GF-D8 (cell line): Measurements from ENCODE around the gene FGFBP3.
"Not testable (repeated sequence)": the region's sequence is repeated elsewhere in the genome, so short reads cannot be mapped to it uniquely, and the experiment has no call there.

ENCODE experiments used
- DNase-seq: peaks from one replicate; lab custom pipeline; 2025; lab: John Stamatoyannopoulos, UW

FGFBP3 gene

DNA sequence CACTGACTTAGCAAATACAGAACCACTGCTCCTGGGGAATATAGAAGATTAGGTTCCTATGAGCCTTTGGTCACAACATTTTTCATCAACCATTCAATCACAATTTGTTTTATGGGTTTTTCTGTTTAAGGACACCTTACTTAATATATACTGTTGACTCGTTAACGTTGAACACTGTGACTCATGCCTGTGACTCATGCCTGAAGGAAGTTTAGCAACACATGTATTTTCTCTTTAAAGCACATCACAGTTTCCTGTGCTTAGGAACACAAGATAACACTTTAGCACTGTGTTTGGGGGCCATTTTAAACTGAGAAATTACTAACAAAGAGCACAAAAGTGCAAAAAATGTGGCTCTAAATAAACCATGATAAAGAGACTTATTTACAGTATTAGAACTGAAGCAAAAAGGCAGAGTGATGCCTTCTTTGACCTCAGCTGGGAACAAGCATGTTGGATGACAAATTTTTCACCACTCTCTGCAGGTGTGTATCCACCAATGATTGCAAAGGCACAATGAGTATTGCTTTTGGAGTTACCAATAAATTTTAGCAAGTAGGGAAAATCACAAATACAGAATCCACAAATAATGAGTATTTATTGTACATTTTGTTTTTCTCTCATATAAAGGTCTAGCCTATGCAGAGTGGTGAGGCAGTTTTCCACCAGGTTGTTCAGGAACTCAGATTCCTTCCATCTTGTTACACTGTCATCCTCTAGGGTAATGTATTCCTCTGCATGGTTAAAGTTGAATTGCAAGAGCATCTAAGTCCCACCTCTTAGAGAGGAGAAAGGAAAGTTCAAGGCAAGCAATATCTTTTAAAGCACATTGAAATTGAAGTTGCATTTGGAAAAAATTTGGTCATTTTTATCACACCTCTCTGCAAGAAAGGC is 7.3 kb downstream of the FGFBP3 start:
- peak; percentile 96 for DNase-seq

DNA sequence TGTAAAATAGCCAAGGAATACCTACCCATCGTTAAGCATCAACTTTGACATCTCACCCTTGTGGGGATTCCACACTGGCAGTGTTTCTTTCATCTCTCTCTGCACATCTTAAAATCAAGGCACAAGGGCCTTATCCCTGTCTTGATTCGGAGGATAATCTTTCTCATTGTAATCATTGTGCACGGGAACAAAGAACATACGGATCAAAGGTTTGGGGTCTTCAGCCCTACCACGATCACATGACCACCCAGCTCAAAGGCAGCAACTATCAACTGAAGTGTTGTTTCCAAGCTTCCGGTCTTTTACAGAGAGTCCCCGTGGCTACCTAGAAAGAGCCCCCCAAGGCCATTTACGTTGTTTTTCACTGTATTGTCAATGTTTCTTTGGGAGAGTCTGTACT is 11.9 kb downstream of the FGFBP3 start:
- DNase-seq = no peak

DNA sequence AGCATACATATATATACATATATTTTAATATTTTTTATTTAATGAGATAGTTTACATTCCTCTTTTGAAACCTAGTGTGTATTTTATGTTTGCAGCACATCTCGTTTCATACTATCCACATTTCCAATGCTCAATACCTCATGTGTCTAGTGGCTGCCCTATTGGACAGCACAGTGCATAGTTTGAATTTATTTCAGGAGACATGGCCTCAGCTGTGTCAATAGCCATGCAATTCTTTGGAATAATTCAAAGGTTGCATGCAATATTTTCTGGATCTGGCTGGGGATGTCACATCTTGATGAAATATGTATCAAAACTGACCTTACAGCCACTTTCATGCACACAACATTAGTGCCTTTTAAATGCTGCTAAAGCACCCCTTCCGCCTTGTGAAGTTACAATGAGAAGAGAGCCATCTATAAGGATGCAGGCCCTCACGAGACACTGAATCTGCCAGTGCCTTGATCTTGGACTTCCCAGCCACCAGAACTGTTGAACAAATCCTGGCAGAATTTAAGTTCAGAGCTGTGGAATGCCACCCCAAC is 13.0 kb downstream of the FGFBP3 start:
- DNase-seq = no peak

DNA sequence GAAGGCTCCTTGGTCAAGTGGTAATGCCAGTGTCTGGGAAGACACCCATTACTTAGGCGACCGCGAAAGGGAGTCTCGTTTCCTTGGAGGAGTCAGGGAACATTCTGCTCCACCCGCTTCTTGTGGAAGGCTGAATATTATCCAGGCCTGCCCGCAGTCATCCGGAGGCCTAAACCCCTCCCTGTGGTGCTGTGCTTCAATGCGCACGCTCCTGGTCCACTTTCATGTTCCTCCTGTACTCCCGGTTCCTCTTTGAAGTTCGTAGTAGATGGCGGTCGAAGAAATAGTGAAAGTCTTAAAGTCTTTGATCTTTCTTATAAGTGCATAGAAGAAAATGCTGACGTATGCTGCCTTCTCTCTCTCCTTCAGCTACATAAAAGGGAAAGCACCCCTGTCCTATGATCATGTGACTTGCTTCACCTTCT is 15.0 kb downstream of the FGFBP3 start:
- DNase-seq = not testable (repeated sequence)

DNA sequence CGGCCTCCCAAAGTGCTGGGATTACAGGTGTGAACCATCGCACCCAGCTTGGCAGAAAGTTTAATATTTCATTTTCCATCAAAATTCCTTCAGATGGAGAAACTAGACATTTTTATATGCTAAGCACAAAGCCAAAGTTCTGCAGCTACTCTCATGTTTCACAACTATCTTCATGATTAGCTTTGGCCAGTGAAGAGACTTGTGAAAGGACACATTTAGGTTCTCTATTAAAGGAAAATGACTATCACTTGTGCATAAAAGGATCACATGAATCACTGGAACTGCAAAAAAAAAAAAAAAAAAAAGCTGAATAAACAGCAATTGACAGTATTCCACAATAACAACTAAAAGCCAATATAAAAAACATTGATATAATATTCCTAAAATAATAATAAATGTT is 16.2 kb downstream of the FGFBP3 start:
- no peak for DNase-seq

DNA sequence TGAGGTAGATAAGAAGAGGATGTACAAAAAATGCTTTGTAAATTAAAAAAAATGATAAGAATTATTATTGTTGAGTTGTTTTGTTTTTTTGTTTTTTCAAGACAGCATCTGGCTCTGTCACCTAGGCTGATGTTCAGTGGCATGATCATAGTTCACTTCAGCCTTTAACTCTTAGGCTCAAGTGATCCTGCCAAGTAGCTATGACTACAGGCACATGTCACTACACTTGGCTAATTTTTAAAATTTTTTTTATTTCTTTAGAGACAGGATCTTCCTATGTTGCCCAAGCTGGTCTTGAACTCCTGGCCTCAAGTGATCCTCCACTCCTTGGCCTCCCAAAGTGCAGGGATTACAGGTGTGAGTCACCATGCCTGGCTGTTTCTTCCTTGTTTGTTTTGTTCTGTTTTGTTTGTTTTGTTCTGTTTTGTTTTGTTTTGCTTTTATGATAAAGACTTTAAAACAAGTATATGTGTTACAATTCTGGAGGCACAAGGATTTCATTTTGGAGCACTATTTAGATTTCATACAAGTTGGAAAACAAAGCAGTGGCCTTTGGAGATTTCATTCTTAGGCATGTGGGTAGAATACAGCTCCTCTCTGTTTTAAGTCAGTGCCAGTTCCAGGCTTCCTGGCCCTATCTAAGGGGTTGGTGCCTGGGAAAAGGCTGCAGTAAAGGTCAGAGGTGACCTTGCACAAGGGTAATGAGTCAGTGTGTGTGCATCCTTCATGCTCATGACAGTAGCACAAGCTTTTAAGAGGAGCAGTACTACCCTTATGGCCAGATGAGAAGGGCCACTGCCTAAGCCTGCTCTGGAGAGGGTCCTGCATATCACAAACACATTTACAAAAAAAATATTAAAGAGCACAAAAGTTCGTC is 17.9 kb downstream of the FGFBP3 start:
- DNase-seq = no peak

DNA sequence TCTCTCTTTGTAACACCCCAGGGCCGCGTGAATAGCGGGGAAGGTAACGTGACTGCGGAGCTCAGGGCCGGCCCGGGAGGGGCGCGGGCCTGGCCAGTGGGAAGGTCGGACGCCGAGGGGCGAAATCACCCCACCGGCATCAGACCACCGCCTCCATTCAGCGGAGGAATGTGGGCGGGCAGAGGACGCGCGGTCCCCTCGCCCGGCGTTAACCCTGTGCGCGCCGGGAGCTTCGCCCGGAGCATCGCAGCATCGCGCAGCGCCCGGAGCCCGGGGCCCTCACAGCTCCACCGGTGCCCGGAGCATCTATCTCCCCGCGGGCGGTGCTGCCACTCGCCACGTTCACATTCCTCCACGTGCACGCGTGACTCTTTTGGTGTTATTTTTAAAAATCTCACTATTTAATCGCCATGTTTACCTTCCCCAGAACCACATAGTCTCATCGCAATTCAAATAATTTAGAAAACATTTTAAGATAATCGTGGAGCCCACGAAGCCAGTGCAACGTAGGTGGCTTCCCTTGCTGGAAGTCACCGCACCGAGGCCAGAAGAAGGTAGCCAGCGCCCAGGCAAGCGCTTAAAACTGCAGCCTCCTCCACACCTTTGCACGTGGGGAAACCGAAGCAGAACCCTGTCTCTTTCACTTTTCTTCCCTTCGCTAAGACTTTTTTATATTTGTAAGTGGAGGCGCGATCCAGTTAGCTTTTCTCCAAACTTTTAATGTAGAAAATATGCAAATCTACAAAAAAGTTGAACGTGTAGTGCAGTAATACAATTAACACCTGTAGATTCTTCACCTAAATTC is 21.8 kb downstream of the FGFBP3 start:
- DNase-seq = no peak

DNA sequence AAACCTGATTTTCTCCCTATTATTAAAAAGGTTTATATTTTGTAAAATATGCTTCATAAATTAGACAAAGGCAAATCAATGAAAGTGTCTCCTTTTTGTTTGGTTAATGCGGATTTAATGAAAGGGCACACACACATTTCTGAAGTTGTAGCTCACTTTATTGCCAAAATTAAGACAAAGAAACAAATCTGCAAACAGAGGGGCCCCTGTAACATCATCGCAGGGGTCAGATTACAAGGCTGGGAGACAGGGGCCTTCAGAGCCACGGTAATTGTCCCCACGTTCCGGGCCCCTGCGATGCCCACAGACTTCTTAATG is 22.4 kb downstream of the FGFBP3 start:
- DNase-seq = no peak

DNA sequence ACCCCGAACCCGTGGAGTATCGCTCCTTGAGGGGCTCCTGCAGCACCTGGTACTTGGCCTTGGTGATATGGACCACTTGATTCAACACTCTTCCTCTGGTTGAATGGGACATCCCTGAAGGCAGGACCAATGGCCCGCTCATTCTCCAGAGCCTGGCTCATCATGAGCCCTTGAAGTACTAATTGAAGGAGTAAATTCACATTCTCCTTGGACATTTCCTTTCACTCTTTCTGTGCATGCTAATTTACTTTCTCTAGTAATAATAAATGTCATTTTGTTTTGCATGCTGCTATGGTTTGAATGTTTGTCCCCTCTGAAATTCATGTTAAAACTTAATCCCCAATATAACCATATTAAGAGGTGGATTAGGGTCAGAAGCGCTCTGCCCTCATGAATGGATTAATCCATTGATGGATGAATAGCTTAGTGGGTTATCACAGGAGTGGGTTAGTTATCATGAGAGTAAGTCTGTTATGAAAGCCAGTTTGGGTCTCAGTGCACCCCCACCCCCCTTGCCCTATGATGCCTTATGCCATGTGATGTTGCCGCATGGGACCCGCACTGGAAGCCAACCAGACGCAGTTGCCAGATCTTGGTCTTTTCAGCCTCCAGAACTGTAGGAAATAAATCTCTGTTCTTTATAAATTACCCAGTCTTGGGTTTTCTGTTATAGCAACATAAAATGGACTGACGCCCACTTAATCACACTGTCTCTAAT is 23.8 kb downstream of the FGFBP3 start:
- no peak for DNase-seq

DNA sequence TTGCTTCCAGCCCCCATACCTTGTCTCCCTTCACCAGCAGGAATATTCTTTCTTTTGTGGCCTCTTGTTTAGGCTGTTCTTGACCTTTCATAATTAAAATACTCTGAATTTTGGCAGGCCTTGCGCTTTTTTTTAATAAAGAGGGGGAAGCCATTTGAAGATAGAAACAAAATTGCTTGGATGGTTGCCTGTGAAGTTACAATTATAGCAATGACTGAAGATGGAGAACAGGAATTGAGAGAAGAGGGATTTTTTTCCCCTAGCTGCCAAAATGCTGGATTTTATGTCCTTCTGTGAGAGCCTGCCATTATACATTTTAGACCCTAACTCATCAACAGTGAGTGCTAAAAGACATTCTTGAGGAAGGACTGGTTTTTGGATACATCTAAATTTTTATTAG is 24.8 kb downstream of the FGFBP3 start:
- DNase-seq = no peak

DNA sequence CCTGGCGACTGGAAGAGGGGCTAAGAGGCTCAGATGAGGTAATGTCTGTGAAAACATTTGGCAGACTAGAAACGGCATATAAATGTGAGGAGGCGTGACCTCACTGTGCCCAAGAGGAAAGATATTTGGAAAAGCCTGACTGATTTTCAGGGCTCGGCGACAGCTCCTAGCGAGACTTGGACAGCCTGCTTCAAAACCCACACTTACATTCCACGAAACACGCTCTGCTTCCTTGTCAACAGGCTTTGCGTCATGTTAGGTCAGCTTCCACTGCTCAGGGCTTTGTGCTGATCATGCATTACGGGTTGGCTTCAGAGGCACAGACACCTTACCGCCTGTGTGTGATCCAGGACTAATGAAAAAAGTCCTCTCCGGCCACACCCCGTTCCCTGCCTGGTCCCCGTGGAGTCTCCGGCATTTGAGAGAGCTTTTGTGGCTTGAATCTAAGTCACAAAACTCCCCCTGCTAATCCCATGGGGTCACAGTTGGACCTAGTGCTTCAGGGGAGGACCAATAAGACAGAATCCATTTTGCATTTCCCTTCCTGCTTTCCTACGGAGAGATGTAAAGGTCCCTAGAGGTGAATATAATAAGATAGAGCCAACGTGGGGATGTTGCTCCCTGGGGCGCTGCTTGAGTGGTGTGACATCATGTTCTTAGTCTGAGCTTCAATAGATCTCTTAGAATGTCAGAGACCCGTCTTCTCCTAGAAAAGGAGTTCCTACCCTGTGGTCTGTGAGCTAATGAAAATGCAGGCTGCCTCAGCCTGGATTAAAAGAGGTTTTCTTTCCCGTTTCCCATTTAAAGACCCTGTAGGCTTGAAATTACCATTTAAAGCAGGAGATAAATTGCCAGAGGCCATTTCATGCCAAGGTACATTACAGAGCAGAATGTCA is 25.5 kb downstream of the FGFBP3 start:
- no peak for DNase-seq

DNA sequence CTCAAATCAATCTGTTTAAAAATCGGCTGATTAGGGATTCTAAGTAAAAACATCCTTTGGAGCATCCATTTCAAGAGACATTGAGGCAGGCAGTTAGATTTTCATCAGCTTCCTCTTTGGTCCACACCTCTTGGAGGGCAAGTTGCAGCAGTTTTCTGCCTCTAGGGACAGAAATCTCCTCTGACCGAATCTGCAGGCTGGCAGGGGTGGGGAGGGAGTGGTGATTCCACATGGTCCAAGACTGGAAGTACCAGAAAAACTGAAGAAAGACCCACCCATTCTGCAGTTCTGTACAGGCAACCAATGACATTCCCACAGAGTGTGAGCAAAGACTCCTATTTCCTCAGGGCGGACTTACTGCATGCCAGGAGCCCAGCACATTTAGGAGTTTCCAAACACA is 29.0 kb downstream of the FGFBP3 start:
- no peak for DNase-seq

DNA sequence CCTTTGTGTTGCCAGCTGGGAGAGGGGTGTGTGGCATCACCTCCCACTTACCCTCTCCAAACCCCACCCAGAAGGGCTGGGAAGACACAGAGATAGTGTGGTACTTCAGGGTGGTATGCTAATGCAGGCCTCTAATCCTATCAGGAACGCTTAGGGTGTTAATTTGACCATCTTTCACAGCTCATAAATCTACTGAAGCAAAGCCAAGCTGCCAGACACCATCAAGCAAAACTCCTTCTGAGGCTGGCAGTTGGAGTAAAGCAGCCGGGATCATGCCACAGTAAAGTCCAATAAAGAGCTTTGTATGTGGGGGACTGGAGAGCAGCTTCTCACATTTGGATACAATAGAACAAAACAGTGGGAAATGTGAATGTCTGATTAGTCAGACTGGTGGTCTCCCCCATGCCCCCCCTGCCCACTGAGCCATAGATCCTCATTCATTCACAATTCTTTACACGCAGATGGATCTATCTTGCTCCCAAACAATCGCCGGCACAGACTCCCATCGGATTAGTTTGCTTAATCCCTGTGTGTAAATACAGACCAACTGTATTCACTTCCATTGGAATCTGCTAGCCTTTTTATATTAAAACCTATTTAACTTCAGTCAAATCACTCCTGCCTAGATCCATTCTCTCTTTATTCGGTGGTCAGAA is 29.6 kb downstream of the FGFBP3 start:
- no peak for DNase-seq

DNA sequence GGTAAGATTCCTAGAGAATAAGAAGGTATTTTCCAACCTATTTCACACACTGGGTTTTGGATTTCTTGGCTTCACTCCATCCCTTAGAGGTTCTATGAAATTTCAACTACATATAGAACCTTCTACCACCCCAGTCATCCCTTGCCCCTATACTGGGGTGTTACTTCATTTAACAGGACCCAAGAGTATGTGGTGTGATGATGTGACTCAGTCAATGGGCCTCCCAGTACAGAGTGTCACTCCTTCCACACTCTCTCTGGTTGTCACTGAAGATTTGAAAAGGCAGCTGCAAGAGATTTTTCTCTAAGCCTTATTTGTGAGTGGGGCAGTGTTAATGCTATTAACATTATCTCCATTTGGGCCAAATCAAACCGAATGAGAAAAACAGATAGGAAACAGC is 33.5 kb downstream of the FGFBP3 start:
- DNase-seq = no peak

DNA sequence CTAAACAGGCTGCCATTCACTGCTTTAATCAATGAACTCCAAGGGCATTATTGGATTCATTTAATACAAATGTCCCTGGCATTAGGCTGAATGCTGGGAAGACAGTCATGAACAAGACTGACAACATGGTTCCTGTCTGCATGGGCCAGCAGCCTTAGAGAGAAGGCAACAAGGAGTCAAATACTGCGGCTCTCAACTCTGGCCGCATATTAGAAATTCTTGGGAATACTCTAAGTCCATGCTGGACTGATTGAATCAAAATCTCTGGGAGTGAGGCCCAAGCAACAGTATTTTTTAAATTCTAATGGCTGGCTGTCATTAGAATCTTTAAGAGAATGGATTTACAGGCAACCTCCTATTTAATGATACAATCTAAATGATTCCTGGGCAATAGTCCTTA is 34.1 kb downstream of the FGFBP3 start:
- no peak for DNase-seq

DNA sequence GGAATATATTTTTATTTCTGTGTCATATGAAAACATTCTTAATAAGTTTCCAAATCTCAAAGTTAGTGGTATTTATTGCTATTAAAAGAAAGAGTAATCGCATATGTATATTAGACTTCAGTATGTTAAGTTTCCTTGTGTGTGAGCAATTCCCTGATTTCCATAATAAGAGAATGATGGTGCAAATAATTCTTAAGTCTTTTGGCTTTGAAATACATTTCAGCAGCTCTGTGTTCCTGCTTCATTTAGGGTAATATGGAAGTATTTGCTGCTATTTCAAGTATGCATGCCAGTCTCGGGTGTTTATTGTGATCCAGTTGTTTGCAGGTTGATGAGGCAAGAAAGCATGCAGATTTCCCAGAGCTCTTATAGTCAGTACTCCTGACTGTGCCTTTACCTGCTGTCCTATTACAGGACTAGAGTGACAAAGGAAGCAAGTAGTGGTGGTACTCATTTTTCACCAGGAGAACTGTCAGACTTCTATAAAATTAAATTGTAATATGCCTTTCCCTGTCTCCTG is 43.7 kb downstream of the FGFBP3 start:
- DNase-seq = no peak

DNA sequence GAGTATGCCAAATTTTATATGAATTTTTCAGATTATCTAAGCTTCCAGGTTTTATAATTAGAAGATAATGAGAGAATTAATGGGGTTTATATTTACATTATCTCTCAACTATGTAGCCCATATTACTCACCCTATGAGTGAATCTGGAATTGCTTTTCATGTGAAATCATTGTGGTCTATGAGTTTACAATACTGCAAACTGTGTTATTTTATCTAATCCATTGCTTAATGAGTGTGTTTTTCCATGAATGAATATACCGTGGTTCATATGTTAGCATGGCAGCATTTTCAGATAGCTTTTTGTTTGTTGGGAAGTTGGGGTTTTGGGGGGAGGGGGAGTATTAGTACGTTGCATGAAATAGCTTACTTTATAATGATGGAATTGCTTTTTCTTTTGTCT is 44.5 kb downstream of the FGFBP3 start:
- DNase-seq = no peak

DNA sequence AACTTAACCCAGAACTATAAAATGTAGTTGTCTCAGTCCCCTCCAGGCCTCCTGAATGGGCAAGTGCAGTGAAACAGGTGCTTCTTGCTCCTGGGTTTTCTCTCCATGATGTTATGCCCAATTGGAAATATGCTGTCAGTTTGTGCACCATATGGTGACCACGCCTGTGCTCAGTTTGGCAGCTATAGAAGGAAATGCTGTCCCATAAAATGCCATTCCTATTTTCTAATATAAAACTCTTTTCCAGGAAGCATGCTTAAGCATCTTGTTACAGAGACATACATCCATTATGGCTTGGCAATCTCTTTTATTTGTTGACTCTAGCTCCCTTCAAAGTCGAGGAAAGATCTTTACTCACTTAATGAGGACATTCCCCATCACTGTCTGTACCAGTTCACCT is 45.2 kb downstream of the FGFBP3 start:
- no peak for DNase-seq

DNA sequence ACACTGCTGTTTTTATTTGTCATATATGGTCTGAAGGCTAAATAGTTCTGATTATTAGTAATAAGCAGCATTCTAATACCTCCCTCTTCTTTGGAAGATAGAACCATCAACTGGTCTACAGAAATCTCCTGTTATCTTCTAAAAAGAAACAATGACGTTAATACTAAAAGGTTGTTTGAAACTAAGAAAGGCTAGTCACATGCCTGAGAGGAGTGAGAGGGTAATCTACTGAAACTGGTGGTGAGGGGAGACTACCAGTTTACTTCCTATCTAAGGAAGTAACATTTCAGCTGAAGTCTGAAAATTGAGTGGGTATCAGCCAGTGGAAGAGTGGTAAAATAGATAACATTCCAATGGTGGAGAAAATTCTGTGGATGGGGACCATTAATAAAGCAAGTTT is 48.4 kb downstream of the FGFBP3 start:
- no peak for DNase-seq

DNA sequence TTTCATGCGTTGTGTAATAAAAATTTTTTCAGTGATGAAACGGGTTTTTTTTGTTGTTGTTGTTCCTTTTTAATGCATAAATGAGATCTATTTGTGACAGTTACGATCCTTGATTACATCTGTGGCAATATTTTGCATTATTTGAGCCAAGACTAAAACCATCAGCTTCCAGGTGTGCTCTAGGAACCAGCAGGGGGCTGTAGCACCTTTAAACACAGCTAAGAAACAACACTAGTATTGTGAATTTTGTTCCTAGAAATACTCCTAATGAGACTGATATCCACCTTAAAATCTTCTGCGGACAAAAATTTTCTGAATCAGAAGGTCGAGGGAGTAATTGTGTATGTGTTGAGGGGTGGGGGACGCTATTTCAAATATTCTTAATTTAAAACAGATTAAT is 52.6 kb downstream of the FGFBP3 start:
- no peak for DNase-seq
